ENCODE measurements around the gene PCBP3. TPM values are rescaled to one million over a fixed set of nuclear protein-coding genes. Genes with fewer than 3 reads are reported as not detected.

The PCBP3 gene
- total RNA-seq, 1 donor from 2014 or later: 5.0 TPM

GRCh38 chr21:45875881-45876280 lies 232.4 kb downstream of the PCBP3 start:
- Mint-ChIP-seq H3K4me3 (no peak overlapping the region), H3K4me1 (peaks cover 33% of the 10 kb centered on the region), H3K27ac (peak overlapping the region; percentile 83), H3K36me3 (no peaks in the 10 kb centered on the region), H3K9me3 (no peaks in the 10 kb centered on the region), H3K27me3 (ENCODE audit: low read depth) (peaks cover 22% of the 10 kb centered on the region)
- no peak for DNase-seq (ENCODE audit: low spot score in 2 of 2, unreplicated experiment in 2 of 2)
- TF ChIP-seq, protein P1, sequence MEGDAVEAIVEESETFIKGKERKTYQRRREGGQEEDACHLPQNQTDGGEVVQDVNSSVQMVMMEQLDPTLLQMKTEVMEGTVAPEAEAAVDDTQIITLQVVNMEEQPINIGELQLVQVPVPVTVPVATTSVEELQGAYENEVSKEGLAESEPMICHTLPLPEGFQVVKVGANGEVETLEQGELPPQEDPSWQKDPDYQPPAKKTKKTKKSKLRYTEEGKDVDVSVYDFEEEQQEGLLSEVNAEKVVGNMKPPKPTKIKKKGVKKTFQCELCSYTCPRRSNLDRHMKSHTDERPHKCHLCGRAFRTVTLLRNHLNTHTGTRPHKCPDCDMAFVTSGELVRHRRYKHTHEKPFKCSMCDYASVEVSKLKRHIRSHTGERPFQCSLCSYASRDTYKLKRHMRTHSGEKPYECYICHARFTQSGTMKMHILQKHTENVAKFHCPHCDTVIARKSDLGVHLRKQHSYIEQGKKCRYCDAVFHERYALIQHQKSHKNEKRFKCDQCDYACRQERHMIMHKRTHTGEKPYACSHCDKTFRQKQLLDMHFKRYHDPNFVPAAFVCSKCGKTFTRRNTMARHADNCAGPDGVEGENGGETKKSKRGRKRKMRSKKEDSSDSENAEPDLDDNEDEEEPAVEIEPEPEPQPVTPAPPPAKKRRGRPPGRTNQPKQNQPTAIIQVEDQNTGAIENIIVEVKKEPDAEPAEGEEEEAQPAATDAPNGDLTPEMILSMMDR (IDR thresholded peaks at IDR 0.05; ENCODE audit: unreplicated experiment): no peak

GRCh38 chr21:45876381-45877170 lies 233.1 kb downstream of the PCBP3 start:
- Mint-ChIP-seq H3K27ac (peak overlapping the region; percentile 35), H3K4me1 (peaks cover 33% of the 10 kb centered on the region), H3K27me3 (ENCODE audit: low read depth) (peaks cover 22% of the 10 kb centered on the region), H3K36me3 (no peaks in the 10 kb centered on the region), H3K4me3 (no peak overlapping the region), H3K9me3 (no peaks in the 10 kb centered on the region)
- TF ChIP-seq, protein P1 (IDR thresholded peaks at IDR 0.05; ENCODE audit: unreplicated experiment): no peak
- DNase-seq (ENCODE audit: low spot score in 2 of 2, unreplicated experiment in 2 of 2): peak in 1 of 2 experiments; percentile 21

DNA sequence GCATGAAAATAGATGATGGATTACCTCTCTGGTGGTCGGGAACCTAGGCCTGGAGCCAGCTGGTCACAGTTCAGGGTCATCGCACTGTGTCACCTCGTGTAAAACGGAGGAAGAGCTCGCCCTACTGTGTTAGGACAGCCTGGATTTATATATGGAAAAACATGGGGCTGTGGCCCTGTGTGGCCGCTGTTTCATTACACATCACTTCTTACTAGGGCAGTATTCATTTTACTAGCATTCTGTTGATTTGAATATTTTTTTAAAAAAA lies 233.6 kb downstream of the PCBP3 start:
- H3K27ac Mint-ChIP-seq: peak overlapping the region; percentile 35
- no peaks in the 10 kb centered on the region for H3K36me3 Mint-ChIP-seq
- no peak for DNase-seq (ENCODE audit: low spot score in 2 of 2, unreplicated experiment in 2 of 2)
- no peaks in the 10 kb centered on the region for H3K9me3 Mint-ChIP-seq
- peaks cover 18% of the 10 kb centered on the region for H3K27me3 Mint-ChIP-seq (ENCODE audit: low read depth)
- TF ChIP-seq, protein P1 (IDR thresholded peaks at IDR 0.05; ENCODE audit: unreplicated experiment): no peak
- no peak overlapping the region for H3K4me3 Mint-ChIP-seq
- H3K4me1 Mint-ChIP-seq: peaks cover 33% of the 10 kb centered on the region

DNA sequence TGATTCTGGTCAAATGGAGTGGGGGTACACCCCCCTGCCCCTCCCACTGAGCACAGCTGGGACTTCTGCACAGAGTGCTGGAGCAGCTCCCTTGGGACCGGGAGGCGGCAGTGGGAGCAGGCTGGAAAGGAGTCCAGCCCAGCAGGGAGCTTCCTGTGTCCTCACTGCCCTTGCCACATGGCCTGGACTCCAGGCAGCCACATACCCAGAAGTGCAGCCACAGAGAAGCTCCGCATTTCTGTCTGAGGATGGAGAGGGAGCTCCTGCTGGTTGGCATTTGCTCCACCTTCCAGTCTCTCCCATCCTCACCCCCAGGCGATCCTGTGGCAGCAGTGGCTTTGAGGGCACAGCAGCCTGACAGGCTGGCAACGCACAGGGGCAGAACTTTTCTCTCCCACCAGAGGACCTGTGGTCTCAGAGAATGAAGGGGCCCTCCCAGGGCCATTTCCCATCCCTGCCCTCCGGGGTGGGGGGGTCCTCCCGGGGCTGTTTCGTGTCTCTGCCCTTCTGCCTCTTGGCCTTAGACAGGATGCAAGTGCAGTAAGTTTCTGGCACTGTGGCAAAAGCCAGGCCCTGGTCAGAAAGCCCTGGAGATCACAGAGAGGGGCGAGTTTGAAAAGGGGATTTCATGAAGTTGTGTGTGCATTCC lies 234.4 kb downstream of the PCBP3 start:
- no peak for DNase-seq (ENCODE audit: low spot score in 2 of 2, unreplicated experiment in 2 of 2)
- Mint-ChIP-seq H3K4me1 (peaks cover 36% of the 10 kb centered on the region), H3K27ac (no peak overlapping the region), H3K27me3 (ENCODE audit: low read depth) (peaks cover 12% of the 10 kb centered on the region), H3K9me3 (no peaks in the 10 kb centered on the region), H3K4me3 (no peak overlapping the region), H3K36me3 (no peaks in the 10 kb centered on the region)
- TF ChIP-seq, protein P1 (IDR thresholded peaks at IDR 0.05; ENCODE audit: unreplicated experiment): no peak

- no peaks in the 10 kb centered on the region for H3K9me3 Mint-ChIP-seq
- H3K4me1 Mint-ChIP-seq: peaks cover 33% of the 10 kb centered on the region
- peaks cover 5% of the 10 kb centered on the region for H3K27me3 Mint-ChIP-seq (ENCODE audit: low read depth)
- TF ChIP-seq, protein P1 (IDR thresholded peaks at IDR 0.05; ENCODE audit: unreplicated experiment): peak; percentile 75
- no peak overlapping the region for H3K4me3 Mint-ChIP-seq
- H3K27ac Mint-ChIP-seq: no peak overlapping the region
- peak in 1 of 2 experiments; percentile 62 for DNase-seq (ENCODE audit: low spot score in 2 of 2, unreplicated experiment in 2 of 2)
- no peaks in the 10 kb centered on the region for H3K36me3 Mint-ChIP-seq
Measured at GRCh38 chr21:45880097-45881068, 236.9 kb downstream of the PCBP3 start.

Data from mesothelial cell of epicardium (in vitro differentiated cells).